Measurements from ENCODE around the gene DLGAP5. TPM values are rescaled to one million over a fixed set of nuclear protein-coding genes. Genes with fewer than 3 reads are reported as not detected.

Gene DLGAP5
- total and polyA plus RNA-seq, 2 of the 4 experiments (the other 2 are of a cell fraction), result 14.9 to 19.0 TPM

DNA sequence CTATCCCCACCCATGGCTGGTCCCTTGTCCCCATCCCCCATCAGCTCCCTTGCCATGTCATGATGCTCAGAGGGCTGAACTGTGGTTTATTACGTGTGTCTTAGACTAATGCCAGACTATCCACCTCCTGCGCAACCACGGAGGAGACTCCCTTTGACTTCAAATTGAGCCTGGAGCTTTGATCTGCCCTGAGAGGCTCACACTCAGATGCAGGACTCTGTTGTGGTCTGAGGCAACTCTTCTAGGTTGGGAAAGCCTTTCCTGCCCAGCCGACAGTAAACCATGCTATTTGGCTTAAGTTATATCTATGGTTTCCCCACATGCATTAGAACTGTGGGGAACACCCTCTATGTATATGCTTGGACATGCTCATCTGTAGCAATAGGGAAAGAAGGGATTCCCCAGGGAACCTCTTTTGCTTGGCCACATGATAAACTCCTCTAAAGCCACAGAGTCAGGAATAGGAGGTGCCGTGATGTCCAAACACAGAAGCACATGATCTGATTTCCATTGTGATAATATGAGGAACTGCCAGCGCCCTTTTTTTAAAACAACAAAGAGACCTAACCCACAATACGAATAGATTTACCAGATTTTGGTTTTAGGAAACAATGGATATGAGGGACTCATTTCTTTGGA lies 73.5 kb downstream of the DLGAP5 start:
- 0 out of 2 replicates have a peak overlapping the region, but pooled peaks have one; percentile 7 for H2AK5ac ChIP-seq (ENCODE audit: low read depth, low read length)
- ChIA-PET POLR2A (ENCODE audit: unreplicated experiment) (no interaction called here), CTCF (no interaction called here)
- WGBS, 2 experiments (ENCODE audit: extremely low coverage in 2 of 2, insufficient read length in 1 of 2), result no CpG with 5 or more reads among the region's 7 CpGs
- no peak overlapping the region for H2BK5ac ChIP-seq (ENCODE audit: low read depth, low read length, poor library complexity, severe bottlenecking)
- ATAC-seq (ENCODE audit: low read depth), result no peak; the same call in 1 of the 2 replicates
- H4K8ac ChIP-seq (ENCODE audit: low read depth in 2 of 2, low read length in 2 of 2), result no peak overlapping the region
- no peak overlapping the region for H3K4me2 ChIP-seq (ENCODE audit: low read depth, low read length)
- no peak overlapping the region for H3K4me3 ChIP-seq (ENCODE audit: insufficient read depth, low read depth, low read length)
- dilution Hi-C loops (cut with HindIII; ENCODE audit: low sequenced_read_pairs, unreplicated experiment) (no loop called here), intact Hi-C loops (cut with micrococcal nuclease) (no loop called here), in situ Hi-C loops (cut with MboI; ENCODE audit: low sequenced_read_pairs) (no loop called here)
- no peak overlapping the region for H3K9ac ChIP-seq (ENCODE audit: low read depth, low read length)
- 0 out of 3 replicates have a peak overlapping the region, but pooled peaks have one; percentile 29 for H2BK15ac ChIP-seq (ENCODE audit: low read depth, low read length)
- no peaks in the 10 kb centered on the region for H3K9me3 ChIP-seq (ENCODE audit: control insufficient read depth, insufficient read depth, low read length)
- no peak overlapping the region for H3K4ac ChIP-seq (ENCODE audit: low read depth, low read length)
- H3K27me3 ChIP-seq (ENCODE audit: control insufficient read depth, insufficient read depth, low read length), result no peaks in the 10 kb centered on the region
- no peak for DNase-seq
- peaks cover 11% of the 10 kb centered on the region for H3K4me1 ChIP-seq (ENCODE audit: control insufficient read depth, insufficient read depth, low read length)
- H2BK20ac ChIP-seq (ENCODE audit: low read depth, low read length), result peak overlapping the region; percentile 25; the same call in 1 of the 2 replicates
- peaks cover 9% of the 10 kb centered on the region for H3K9me1 ChIP-seq (ENCODE audit: insufficient read depth, low read length)
- H3K56ac ChIP-seq (ENCODE audit: extremely low read depth, insufficient read depth, low read length), result no peak overlapping the region
- no peak overlapping the region for H3K23ac ChIP-seq (ENCODE audit: low read depth, low read length)
- no peaks in the 10 kb centered on the region for H3K36me3 ChIP-seq (ENCODE audit: control insufficient read depth, insufficient read depth, low read length)
- H3K14ac ChIP-seq (replicated peaks; ENCODE audit: low read depth, low read length), result peak overlapping the region; percentile 54
- H3K79me1 ChIP-seq (ENCODE audit: low read depth in 1 of 2, low read length in 2 of 2), result no peaks in the 10 kb centered on the region
- BruUV-seq (replicated peaks), result no TSS peak
- peak overlapping the region; percentile 61 for H2AFZ ChIP-seq (replicated peaks; ENCODE audit: low read length, poor library complexity)
- no peak overlapping the region for H3K18ac ChIP-seq (ENCODE audit: low read depth, low read length)
- TF ChIP-seq, protein P1, sequence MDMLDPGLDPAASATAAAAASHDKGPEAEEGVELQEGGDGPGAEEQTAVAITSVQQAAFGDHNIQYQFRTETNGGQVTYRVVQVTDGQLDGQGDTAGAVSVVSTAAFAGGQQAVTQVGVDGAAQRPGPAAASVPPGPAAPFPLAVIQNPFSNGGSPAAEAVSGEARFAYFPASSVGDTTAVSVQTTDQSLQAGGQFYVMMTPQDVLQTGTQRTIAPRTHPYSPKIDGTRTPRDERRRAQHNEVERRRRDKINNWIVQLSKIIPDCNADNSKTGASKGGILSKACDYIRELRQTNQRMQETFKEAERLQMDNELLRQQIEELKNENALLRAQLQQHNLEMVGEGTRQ (IDR thresholded peaks at IDR 0.05; ENCODE audit: low read depth, low read length), result no peak
- TF ChIP-seq NFE2L2 (IDR thresholded peaks at IDR 0.05; ENCODE audit: low read depth, low read length) (no peak), FOS (IDR thresholded peaks at IDR 0.05; ENCODE audit: low read depth, low read length) (no peak), MAFK (IDR thresholded peaks at IDR 0.05; ENCODE audit: low read depth, low read length) (no peak), POLR2A (IDR thresholded peaks at IDR 0.05; ENCODE audit: low read depth, low read length) (no peak), CEBPB (IDR thresholded peaks at IDR 0.05; ENCODE audit: low read depth, low read length) (no peak)
- no peaks in the 10 kb centered on the region for H4K20me1 ChIP-seq (ENCODE audit: insufficient read depth, low read length)
- H2AK9ac ChIP-seq (replicated peaks; ENCODE audit: low read depth, low read length, poor library complexity), result peak overlapping the region; percentile 58
- H4K91ac ChIP-seq (ENCODE audit: insufficient read depth, low read depth, low read length), result no peak overlapping the region
- H4K5ac ChIP-seq (ENCODE audit: low read depth, low read length), result no peak overlapping the region; the same call in 1 of the 2 replicates
- H3K27ac ChIP-seq (ENCODE audit: insufficient read depth, low read length), result no peak overlapping the region
- no peak overlapping the region for H2BK120ac ChIP-seq (ENCODE audit: low read depth, low read length)
